Fibroblast of the aortic adventitia (primary cell): ENCODE data around the gene GALNT2. TPM values are rescaled to one million over a fixed set of nuclear protein-coding genes. Genes with fewer than 3 reads are reported as not detected.

Source experiments
- DNase-seq: peaks from one replicate; pipeline ENCODE4 v3.0.0-alpha.2; 2010; ENCODE audit warnings: low read depth
- H3K4me3 ChIP-seq: 2 replicates; pipeline ENCODE4 v1.5.1; 2011; ENCODE audit warnings: low read depth, mild to moderate bottlenecking, control low read depth, low read length, moderate library complexity
- CTCF ChIP-seq: IDR thresholded peaks from 2 replicates; pipeline ENCODE4 v1.5.1; 2011; ENCODE audit warnings: mild to moderate bottlenecking, low read length, control low read depth, inconsistent platforms; ENCODE audit not compliant: insufficient read depth
- total RNA-seq: library from RNA; depleted of rRNA; stranded (reverse); fragments of >200 nt; gene quantifications from 2 replicates; pipeline ENCODE4 v1.2.3, GENCODE V29; 2012; ENCODE audit warnings: low replicate concordance

The GALNT2 gene
- total RNA-seq, 1 donor, result 68.1 TPM

GRCh38 chr1:230240446-230241086 is 173.5 kb downstream of the GALNT2 start:
- TF ChIP-seq CTCF, result no peak
- no peak overlapping the region for H3K4me3 ChIP-seq
- no peak for DNase-seq

GRCh38 chr1:230242326-230242725 is 175.3 kb downstream of the GALNT2 start:
- TF ChIP-seq CTCF, result no peak
- no peak for DNase-seq

GRCh38 chr1:230243146-230243545 is 176.1 kb downstream of the GALNT2 start:
- no peak for TF ChIP-seq CTCF
- no peak for DNase-seq

More at GRCh38 chr1:230242326-230242725, 175.3 kb downstream of the GALNT2 start:
- no peak overlapping the region for H3K4me3 ChIP-seq

GRCh38 chr1:230243583-230244353 is 176.7 kb downstream of the GALNT2 start:
- no peak overlapping the region for H3K4me3 ChIP-seq
- TF ChIP-seq CTCF, result no peak
- no peak for DNase-seq

More at GRCh38 chr1:230243146-230243545, 176.1 kb downstream of the GALNT2 start:
- no peak overlapping the region for H3K4me3 ChIP-seq

- no peak for DNase-seq
- no peak for TF ChIP-seq CTCF
These were observed 179.5 kb downstream of the GALNT2 start for GRCh38 chr1:230246551-230246950.

GRCh38 chr1:230248016-230248888 is 181.2 kb downstream of the GALNT2 start:
- no peak for DNase-seq
- TF ChIP-seq CTCF, result no peak
- H3K4me3 ChIP-seq, result no peak overlapping the region

More at GRCh38 chr1:230246551-230246950, 179.5 kb downstream of the GALNT2 start:
- H3K4me3 ChIP-seq, result no peak overlapping the region
